ENCODE measurements around the gene RNU6-1.

Gene RNU6-1

GRCh38 chr15:67803996-67804843, 35.6 kb downstream of the RNU6-1 start:
- DNase-seq (ENCODE audit: low read depth in 2 of 3, low spot score in 1 of 3): no peak

GRCh38 chr15:67803299-67803698, 36.5 kb downstream of the RNU6-1 start:
- no peak for DNase-seq (ENCODE audit: low read depth in 2 of 3, low spot score in 1 of 3)

GRCh38 chr15:67801926-67802914, 37.6 kb downstream of the RNU6-1 start:
- no peak for DNase-seq (ENCODE audit: low read depth in 2 of 3, low spot score in 1 of 3)

- DNase-seq (ENCODE audit: low read depth in 2 of 3, low spot score in 1 of 3): no peak
Observed at GRCh38 chr15:67801142-67801541, 38.7 kb downstream of the RNU6-1 start.

GRCh38 chr15:67799801-67800205, 40.0 kb downstream of the RNU6-1 start:
- DNase-seq (ENCODE audit: low read depth in 2 of 3, low spot score in 1 of 3): no peak

GRCh38 chr15:67796196-67797127, 43.4 kb downstream of the RNU6-1 start:
- no peak for DNase-seq (ENCODE audit: low read depth in 2 of 3, low spot score in 1 of 3)

GRCh38 chr15:67794832-67795574, 44.8 kb downstream of the RNU6-1 start:
- DNase-seq (ENCODE audit: low read depth in 2 of 3, low spot score in 1 of 3): peak; percentile 28 to 37 (median 29)

- no peak for DNase-seq (ENCODE audit: low read depth in 2 of 3, low spot score in 1 of 3)
Observed at GRCh38 chr15:67792250-67792942, 47.4 kb downstream of the RNU6-1 start.

- no peak for DNase-seq (ENCODE audit: low read depth in 2 of 3, low spot score in 1 of 3)
Observed at GRCh38 chr15:67790610-67791319, 49.1 kb downstream of the RNU6-1 start.
